HEK293 (cell line): ENCODE data around the gene METTL25B.

Experiments used
- SP7 ChIP-seq: fragments of 450-650 bp; formaldehyde crosslinking; IDR thresholded peaks from 2 replicates; pipeline ENCODE4 v1.5.1; 2016; ENCODE audit warnings: missing biosample characterization, missing genetic modification characterization
- TRIM28 ChIP-seq: IDR thresholded peaks from 2 replicates; pipeline ENCODE4 v1.6.1; 2011; ENCODE audit warnings: low read length, control low read depth, borderline replicate concordance
- YY2 ChIP-seq: fragments of 450-650 bp; formaldehyde crosslinking; IDR thresholded peaks from 2 replicates; pipeline ENCODE4 v1.5.1; 2016; ENCODE audit warnings: missing biosample characterization, missing genetic modification characterization
- ZFP69B ChIP-seq: fragments of 450-650 bp; formaldehyde crosslinking; IDR thresholded peaks from 2 replicates; pipeline ENCODE4 v1.5.1; 2016; ENCODE audit warnings: missing biosample characterization, missing genetic modification characterization
- ZNF121 ChIP-seq: fragments of 450-650 bp; formaldehyde crosslinking; IDR thresholded peaks from 2 replicates; pipeline ENCODE4 v1.5.1; 2016; ENCODE audit warnings: missing biosample characterization, missing genetic modification characterization
- ZNF132 ChIP-seq: fragments of 450-650 bp; formaldehyde crosslinking; IDR thresholded peaks from 2 replicates; pipeline ENCODE4 v1.5.1; 2017; ENCODE audit warnings: missing biosample characterization, missing genetic modification characterization, borderline replicate concordance
- ZNF138 ChIP-seq: fragments of 450-650 bp; formaldehyde crosslinking; IDR thresholded peaks from 2 replicates; pipeline ENCODE4 v1.5.1; 2016; ENCODE audit warnings: missing biosample characterization, missing genetic modification characterization, borderline replicate concordance
- ZNF169 ChIP-seq: fragments of 450-650 bp; formaldehyde crosslinking; IDR thresholded peaks from 2 replicates; pipeline ENCODE4 v1.5.1; 2016; ENCODE audit warnings: missing biosample characterization, missing genetic modification characterization
- ZNF221 ChIP-seq: fragments of 450-650 bp; formaldehyde crosslinking; IDR thresholded peaks from 2 replicates; pipeline ENCODE4 v1.5.1; 2017; ENCODE audit warnings: missing biosample characterization, missing genetic modification characterization, borderline replicate concordance
- ZNF23 ChIP-seq: fragments of 450-650 bp; formaldehyde crosslinking; IDR thresholded peaks from 2 replicates; pipeline ENCODE4 v1.5.1; 2016; ENCODE audit warnings: missing biosample characterization, missing genetic modification characterization, borderline replicate concordance
- ZNF248 ChIP-seq: fragments of 450-650 bp; formaldehyde crosslinking; IDR thresholded peaks from 2 replicates; pipeline ENCODE4 v1.5.1; 2017; ENCODE audit warnings: missing biosample characterization, missing genetic modification characterization
- ZNF302 ChIP-seq: fragments of 450-650 bp; formaldehyde crosslinking; IDR thresholded peaks from 2 replicates; pipeline ENCODE4 v1.5.1; 2016; ENCODE audit warnings: missing biosample characterization, missing genetic modification characterization, low read depth
- ZNF335 ChIP-seq: fragments of 450-650 bp; formaldehyde crosslinking; conservative IDR thresholded peaks from 2 replicates; pipeline ENCODE4 v1.5.1; 2016; ENCODE audit warnings: missing biosample characterization, missing genetic modification characterization
- ZNF350 ChIP-seq: fragments of 450-650 bp; formaldehyde crosslinking; IDR thresholded peaks from 2 replicates; pipeline ENCODE4 v1.5.0; 2017; ENCODE audit warnings: missing biosample characterization, mild to moderate bottlenecking, missing genetic modification characterization
- ZNF473 ChIP-seq: fragments of 450-650 bp; formaldehyde crosslinking; IDR thresholded peaks from 2 replicates; pipeline ENCODE4 v1.5.1; 2017; ENCODE audit warnings: missing biosample characterization, missing genetic modification characterization
- ZNF529 ChIP-seq: fragments of 450-650 bp; formaldehyde crosslinking; IDR thresholded peaks from 2 replicates; pipeline ENCODE4 v1.5.1; 2017; ENCODE audit warnings: missing genetic modification characterization, missing biosample characterization; ENCODE audit not compliant: insufficient replicate concordance
- ZNF626 ChIP-seq: fragments of 450-650 bp; sonication (Bioruptor Pico); formaldehyde crosslinking; IDR thresholded peaks from 2 replicates; pipeline ENCODE4 v1.5.1; 2018; ENCODE audit warnings: missing biosample characterization, missing genetic modification characterization, inconsistent platforms
- ZNF654 ChIP-seq: fragments of 450-650 bp; formaldehyde crosslinking; IDR thresholded peaks from 2 replicates; pipeline ENCODE4 v1.5.1; 2016; ENCODE audit warnings: low read depth, missing biosample characterization, missing genetic modification characterization
- ZNF664 ChIP-seq: fragments of 450-650 bp; formaldehyde crosslinking; IDR thresholded peaks from 2 replicates; pipeline ENCODE4 v1.5.1; 2016; ENCODE audit warnings: missing biosample characterization, missing genetic modification characterization
- ZNF777 ChIP-seq: fragments of 450-650 bp; formaldehyde crosslinking; IDR thresholded peaks from 2 replicates; pipeline ENCODE4 v1.5.1; 2017; ENCODE audit warnings: missing biosample characterization, missing genetic modification characterization, borderline replicate concordance
- ZNF830 ChIP-seq: fragments of 450-650 bp; IDR thresholded peaks from 2 replicates; pipeline ENCODE4 v1.5.0; 2018; ENCODE audit warnings: missing biosample characterization, missing genetic modification characterization, low read depth, mild to moderate bottlenecking, moderate library complexity
- ZNF843 ChIP-seq: fragments of 450-650 bp; formaldehyde crosslinking; IDR thresholded peaks from 2 replicates; pipeline ENCODE4 v1.5.1; 2016; ENCODE audit warnings: missing biosample characterization, missing genetic modification characterization
- TF ChIP-seq, protein P1 (sequence below): fragments of 450-650 bp; formaldehyde crosslinking; IDR thresholded peaks from 2 replicates; pipeline ENCODE4 v1.5.1; 2016; ENCODE audit warnings: missing biosample characterization, missing genetic modification characterization
- TF ChIP-seq, protein P2 (sequence below): fragments of 450-650 bp; IDR thresholded peaks from 2 replicates; pipeline ENCODE4 v1.5.1; 2018; ENCODE audit warnings: missing biosample characterization, missing genetic modification characterization
- TF ChIP-seq, protein P3 (sequence below): fragments of 450-650 bp; formaldehyde crosslinking; IDR thresholded peaks from 2 replicates; pipeline ENCODE4 v1.5.1; 2017; ENCODE audit warnings: missing biosample characterization, missing genetic modification characterization
- TF ChIP-seq, protein P4 (sequence below): fragments of 450-650 bp; formaldehyde crosslinking; IDR thresholded peaks from 2 replicates; pipeline ENCODE4 v1.5.1; 2016; ENCODE audit warnings: missing biosample characterization, missing genetic modification characterization
- TF ChIP-seq, protein P5 (sequence below): fragments of 450-650 bp; formaldehyde crosslinking; optimal IDR thresholded peaks from 2 replicates; pipeline ENCODE3; 2016; ENCODE audit warnings: missing biosample characterization, mild to moderate bottlenecking, missing genetic modification characterization
- TF ChIP-seq, protein P6 (sequence below): fragments of 450-650 bp; formaldehyde crosslinking; IDR thresholded peaks from 2 replicates; pipeline ENCODE4 v1.5.1; 2016; ENCODE audit warnings: missing biosample characterization, missing genetic modification characterization, borderline replicate concordance
- TF ChIP-seq, protein P7 (sequence below): fragments of 450-650 bp; IDR thresholded peaks from 2 replicates; pipeline ENCODE4 v1.5.1; 2018; ENCODE audit warnings: missing biosample characterization, mild to moderate bottlenecking, missing genetic modification characterization

The METTL25B gene

DNA sequence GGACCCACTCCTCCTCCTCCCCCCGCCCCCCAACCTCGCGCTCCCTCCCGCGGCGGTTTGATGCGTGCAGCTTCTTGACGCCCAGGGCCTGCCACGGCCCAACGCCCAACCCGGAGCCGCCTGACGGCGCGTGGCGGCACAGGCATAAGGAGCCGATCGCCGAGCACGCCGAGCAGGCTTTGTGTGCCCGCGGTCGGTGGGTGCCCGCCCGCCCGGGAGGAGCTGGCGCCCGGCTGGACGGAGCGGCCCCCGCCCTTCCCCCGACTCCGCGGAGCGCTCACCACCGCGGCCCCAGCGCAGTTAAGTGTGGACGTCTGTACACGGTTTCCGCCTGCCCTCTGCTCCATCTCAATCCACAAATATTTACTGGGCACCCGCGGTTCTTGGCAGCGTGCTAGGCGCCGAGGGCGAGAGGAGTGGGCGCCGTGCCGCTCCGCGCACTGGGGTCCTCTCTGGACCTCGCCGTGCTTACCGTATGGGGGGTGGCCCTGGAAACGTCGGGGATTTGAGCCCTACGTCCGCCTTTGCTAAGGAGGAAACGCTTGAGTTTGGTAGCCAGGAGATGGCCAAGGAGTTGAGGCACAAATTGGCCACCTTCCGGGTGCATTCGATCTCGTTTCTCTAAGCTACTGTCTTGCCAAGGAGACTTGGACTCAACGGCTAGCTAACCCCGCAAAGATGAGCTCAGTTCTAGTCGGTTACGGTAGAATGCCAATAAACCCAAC is 23.6 kb downstream of the METTL25B start (continued):
- TF ChIP-seq ZNF843 (tag by site-specific recombination) (0 out of 2 replicates have a peak, but pooled peaks have one; percentile 21), ZNF138 (tag by site-specific recombination) (no peak), YY2 (tag by site-specific recombination) (no peak), ZNF121 (tag by site-specific recombination) (no peak), ZNF248 (tag by site-specific recombination) (no peak), ZNF473 (tag by site-specific recombination) (no peak), ZFP69B (tag by site-specific recombination) (no peak), ZNF664 (tag by site-specific recombination) (no peak), ZNF221 (tag by site-specific recombination) (no peak), ZNF132 (tag by site-specific recombination) (no peak), ZNF302 (tag by site-specific recombination) (no peak), ZNF626 (tag by site-specific recombination) (no peak), ZNF777 (tag by site-specific recombination) (peak; percentile 88; the same call in 1 of the 2 replicates), ZNF529 (no peak), ZNF169 (tag by site-specific recombination) (no peak), ZNF23 (tag by site-specific recombination) (no peak), ZNF654 (tag by site-specific recombination) (no peak), ZNF350 (tag by site-specific recombination) (no peak), ZNF335 (tag by site-specific recombination) (peak; percentile 98), SP7 (tag by site-specific recombination) (no peak; the same call in 1 of the 2 replicates), ZNF830 (tag by site-specific recombination) (no peak), TRIM28 (no peak)
- TF ChIP-seq, protein P1, sequence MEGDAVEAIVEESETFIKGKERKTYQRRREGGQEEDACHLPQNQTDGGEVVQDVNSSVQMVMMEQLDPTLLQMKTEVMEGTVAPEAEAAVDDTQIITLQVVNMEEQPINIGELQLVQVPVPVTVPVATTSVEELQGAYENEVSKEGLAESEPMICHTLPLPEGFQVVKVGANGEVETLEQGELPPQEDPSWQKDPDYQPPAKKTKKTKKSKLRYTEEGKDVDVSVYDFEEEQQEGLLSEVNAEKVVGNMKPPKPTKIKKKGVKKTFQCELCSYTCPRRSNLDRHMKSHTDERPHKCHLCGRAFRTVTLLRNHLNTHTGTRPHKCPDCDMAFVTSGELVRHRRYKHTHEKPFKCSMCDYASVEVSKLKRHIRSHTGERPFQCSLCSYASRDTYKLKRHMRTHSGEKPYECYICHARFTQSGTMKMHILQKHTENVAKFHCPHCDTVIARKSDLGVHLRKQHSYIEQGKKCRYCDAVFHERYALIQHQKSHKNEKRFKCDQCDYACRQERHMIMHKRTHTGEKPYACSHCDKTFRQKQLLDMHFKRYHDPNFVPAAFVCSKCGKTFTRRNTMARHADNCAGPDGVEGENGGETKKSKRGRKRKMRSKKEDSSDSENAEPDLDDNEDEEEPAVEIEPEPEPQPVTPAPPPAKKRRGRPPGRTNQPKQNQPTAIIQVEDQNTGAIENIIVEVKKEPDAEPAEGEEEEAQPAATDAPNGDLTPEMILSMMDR (tag by site-specific recombination): peak; percentile 17; the same call in 1 of the 2 replicates
- TF ChIP-seq, protein P2, sequence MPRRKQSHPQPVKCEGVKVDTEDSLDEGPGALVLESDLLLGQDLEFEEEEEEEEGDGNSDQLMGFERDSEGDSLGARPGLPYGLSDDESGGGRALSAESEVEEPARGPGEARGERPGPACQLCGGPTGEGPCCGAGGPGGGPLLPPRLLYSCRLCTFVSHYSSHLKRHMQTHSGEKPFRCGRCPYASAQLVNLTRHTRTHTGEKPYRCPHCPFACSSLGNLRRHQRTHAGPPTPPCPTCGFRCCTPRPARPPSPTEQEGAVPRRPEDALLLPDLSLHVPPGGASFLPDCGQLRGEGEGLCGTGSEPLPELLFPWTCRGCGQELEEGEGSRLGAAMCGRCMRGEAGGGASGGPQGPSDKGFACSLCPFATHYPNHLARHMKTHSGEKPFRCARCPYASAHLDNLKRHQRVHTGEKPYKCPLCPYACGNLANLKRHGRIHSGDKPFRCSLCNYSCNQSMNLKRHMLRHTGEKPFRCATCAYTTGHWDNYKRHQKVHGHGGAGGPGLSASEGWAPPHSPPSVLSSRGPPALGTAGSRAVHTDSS: peak; percentile 64; the same call in 1 of the 2 replicates
- TF ChIP-seq, protein P3, sequence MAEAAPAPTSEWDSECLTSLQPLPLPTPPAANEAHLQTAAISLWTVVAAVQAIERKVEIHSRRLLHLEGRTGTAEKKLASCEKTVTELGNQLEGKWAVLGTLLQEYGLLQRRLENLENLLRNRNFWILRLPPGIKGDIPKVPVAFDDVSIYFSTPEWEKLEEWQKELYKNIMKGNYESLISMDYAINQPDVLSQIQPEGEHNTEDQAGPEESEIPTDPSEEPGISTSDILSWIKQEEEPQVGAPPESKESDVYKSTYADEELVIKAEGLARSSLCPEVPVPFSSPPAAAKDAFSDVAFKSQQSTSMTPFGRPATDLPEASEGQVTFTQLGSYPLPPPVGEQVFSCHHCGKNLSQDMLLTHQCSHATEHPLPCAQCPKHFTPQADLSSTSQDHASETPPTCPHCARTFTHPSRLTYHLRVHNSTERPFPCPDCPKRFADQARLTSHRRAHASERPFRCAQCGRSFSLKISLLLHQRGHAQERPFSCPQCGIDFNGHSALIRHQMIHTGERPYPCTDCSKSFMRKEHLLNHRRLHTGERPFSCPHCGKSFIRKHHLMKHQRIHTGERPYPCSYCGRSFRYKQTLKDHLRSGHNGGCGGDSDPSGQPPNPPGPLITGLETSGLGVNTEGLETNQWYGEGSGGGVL (tag by site-specific recombination): peak; percentile 90
- TF ChIP-seq, protein P4, sequence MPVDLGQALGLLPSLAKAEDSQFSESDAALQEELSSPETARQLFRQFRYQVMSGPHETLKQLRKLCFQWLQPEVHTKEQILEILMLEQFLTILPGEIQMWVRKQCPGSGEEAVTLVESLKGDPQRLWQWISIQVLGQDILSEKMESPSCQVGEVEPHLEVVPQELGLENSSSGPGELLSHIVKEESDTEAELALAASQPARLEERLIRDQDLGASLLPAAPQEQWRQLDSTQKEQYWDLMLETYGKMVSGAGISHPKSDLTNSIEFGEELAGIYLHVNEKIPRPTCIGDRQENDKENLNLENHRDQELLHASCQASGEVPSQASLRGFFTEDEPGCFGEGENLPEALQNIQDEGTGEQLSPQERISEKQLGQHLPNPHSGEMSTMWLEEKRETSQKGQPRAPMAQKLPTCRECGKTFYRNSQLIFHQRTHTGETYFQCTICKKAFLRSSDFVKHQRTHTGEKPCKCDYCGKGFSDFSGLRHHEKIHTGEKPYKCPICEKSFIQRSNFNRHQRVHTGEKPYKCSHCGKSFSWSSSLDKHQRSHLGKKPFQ (tag by site-specific recombination): no peak
- TF ChIP-seq, protein P5, sequence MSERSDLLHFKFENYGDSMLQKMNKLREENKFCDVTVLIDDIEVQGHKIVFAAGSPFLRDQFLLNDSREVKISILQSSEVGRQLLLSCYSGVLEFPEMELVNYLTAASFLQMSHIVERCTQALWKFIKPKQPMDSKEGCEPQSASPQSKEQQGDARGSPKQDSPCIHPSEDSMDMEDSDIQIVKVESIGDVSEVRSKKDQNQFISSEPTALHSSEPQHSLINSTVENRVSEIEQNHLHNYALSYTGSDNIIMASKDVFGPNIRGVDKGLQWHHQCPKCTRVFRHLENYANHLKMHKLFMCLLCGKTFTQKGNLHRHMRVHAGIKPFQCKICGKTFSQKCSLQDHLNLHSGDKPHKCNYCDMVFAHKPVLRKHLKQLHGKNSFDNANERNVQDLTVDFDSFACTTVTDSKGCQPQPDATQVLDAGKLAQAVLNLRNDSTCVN (tag by site-specific recombination): peak; percentile 84
- TF ChIP-seq, protein P6, sequence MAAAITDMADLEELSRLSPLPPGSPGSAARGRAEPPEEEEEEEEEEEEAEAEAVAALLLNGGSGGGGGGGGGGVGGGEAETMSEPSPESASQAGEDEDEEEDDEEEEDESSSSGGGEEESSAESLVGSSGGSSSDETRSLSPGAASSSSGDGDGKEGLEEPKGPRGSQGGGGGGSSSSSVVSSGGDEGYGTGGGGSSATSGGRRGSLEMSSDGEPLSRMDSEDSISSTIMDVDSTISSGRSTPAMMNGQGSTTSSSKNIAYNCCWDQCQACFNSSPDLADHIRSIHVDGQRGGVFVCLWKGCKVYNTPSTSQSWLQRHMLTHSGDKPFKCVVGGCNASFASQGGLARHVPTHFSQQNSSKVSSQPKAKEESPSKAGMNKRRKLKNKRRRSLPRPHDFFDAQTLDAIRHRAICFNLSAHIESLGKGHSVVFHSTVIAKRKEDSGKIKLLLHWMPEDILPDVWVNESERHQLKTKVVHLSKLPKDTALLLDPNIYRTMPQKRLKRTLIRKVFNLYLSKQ (tag by site-specific recombination): no peak
- TF ChIP-seq, protein P7, sequence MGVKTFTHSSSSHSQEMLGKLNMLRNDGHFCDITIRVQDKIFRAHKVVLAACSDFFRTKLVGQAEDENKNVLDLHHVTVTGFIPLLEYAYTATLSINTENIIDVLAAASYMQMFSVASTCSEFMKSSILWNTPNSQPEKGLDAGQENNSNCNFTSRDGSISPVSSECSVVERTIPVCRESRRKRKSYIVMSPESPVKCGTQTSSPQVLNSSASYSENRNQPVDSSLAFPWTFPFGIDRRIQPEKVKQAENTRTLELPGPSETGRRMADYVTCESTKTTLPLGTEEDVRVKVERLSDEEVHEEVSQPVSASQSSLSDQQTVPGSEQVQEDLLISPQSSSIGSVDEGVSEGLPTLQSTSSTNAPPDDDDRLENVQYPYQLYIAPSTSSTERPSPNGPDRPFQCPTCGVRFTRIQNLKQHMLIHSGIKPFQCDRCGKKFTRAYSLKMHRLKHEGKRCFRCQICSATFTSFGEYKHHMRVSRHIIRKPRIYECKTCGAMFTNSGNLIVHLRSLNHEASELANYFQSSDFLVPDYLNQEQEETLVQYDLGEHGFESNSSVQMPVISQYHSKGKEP (tag by site-specific recombination): peak; percentile 68
